HG03025 (cell line): ENCODE data around the gene RIIAD1.
"Not testable (repeated sequence)": the region's sequence is repeated elsewhere in the genome, so short reads cannot be mapped to it uniquely, and the experiment has no call there.

ENCODE experiments used
- ATAC-seq: cut with Tn5 transposase; IDR thresholded peaks from one replicate; pipeline ENCODE4 v1.9.1; 2021; ENCODE audit warnings: mild to moderate bottlenecking, moderate library complexity; ENCODE audit not compliant: unreplicated experiment, low FRiP score

RIIAD1 gene, protein sequence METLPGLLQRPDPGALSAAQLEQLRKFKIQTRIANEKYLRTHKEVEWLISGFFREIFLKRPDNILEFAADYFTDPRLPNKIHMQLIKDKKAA

DNA sequence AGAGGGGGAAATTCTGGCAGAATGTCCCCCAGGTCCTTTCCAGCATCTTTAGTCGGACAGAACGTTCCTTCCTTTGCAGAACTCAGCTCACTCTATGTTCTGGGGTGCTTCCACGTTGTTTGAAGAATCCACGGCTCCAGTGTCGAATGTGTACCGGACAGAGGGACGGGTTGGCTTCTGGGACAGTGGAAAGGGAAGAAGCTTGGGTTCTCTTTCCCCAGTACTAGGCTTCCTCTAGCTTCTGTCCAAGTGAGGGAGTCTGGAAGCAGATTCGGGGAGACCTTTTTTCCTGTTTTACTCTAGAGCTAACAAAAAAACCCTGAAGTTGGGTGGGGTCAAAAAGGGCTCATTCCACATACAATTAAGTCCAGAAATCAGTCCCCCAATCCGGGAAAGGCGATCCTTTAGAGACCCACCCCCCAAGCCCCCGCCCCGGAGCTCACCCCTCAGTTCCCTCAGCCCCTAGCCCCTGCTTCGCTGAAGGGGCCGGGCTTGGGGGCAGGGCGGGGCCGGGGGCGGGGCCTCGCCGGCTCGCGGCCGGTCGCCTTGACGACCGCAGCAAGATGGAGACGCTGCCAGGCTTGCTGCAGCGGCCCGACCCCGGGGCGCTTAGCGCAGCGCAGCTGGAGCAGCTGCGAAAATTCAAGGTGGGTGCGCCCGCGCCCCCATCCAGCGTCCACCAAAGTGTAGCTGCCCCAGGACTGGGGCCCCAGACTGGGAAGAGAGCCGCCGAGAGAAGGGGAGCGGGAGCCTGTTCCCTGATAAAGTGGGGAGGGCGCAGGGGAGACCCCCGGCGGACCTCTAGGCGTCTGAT is at the start of gene RIIAD1:
RIIAD1 (plus strand) TSS at position 549 of the 814 bp plus-strand sequence; CDS start at position 564, 15 bp downstream.
- ATAC-seq, result no peak

GRCh38 chr1:151673407-151673806 is 47.9 kb upstream of the RIIAD1 start:
- no peak for ATAC-seq

- no peak for ATAC-seq
Measured at GRCh38 chr1:151680391-151680790, 40.9 kb upstream of the RIIAD1 start.

DNA sequence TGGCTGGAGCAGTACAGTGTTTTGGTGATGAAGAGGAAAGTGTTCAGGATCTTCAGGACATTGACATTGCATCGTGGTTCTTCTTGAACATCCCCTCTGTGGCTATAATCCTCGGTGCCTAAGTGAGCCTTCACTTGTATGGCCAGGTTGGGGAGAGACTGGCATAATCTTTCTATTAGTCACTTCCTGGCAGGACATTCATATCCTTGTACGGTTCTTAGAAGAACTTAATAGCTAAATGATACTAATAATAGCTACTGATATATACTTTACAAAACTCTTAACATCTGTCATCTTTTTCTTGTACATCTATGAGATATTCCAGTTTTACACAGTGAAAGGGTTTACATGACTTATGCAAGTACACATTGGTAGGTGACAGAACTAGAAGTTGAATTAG is 40.5 kb upstream of the RIIAD1 start:
- ATAC-seq, result no peak

DNA sequence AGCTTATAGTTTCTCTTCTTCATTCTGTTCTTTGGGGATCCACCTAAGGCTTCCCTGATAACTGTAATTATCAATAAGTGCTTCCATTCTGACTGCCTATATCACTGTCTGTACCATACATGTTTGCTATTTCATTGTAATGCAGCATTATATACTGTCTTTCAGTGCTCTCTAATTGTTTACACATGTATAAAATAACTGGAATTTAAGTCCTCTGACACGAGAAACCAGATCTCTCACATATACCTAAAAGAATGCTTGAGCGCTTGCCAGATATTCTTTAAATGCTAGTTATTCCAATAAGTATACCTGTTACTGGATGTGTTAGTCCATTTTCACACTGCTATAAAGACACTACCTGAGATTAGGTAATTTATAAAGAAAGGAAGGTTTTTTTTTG is 39.4 kb upstream of the RIIAD1 start:
- no peak for ATAC-seq

DNA sequence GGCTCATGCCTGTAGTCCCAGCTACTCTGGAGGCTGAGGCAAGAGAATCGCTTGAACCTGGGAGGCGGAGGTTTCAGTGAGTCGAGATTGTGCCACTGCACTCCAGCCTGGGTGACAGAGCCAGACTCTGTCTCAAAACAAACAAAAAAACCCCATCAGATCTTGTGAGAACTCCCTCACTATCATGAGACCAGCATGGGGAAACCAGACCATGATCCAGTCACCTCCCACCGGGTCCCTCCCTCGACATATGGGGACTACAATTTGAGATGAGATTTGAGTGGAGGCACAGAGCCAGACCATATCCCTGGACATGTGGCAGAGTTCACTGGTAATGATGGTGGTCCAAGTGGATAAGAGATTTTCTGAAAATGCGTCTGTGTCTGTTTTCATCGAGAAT is 38.4 kb upstream of the RIIAD1 start:
- not testable (repeated sequence) for ATAC-seq

DNA sequence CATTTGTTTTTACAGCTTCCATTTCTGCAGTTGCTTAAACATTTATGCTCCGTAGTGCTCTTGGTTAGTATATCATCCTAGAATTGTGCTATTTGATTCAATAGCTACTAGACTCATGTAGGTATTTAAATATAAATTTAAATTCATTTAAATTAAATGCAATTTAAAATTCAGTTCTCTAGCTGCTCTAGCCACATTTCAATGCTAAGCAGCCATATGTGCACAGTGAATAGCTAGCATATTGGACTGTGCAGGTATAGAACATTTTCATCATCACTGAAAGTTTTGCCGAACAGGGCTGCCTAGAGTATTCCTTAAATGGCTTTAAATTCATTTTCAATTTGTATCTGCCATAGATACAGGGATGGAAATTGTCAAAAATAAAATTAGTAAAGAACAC is 37.2 kb upstream of the RIIAD1 start:
- ATAC-seq, result no peak

DNA sequence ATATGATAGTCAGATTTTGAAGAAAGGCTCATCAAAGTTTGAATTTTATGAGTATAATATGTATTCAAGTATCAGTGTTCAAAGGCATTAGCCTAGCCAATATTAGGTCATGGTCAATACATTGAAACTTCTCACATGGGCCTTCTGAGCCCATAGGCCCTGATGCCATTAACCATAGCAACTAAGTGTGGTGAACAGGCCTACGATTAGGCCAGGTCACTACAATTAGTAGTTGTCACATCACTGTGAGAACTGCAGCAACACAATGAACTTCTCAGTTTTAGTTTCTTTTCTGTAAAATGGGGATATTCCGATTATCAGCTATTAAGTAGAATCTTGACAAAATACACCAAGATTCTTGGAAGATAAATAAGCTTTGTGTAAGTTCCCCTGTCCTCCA is 34.8 kb upstream of the RIIAD1 start:
- no peak for ATAC-seq

- ATAC-seq, result no peak
Measured at GRCh38 chr1:151689494-151689893, 31.8 kb upstream of the RIIAD1 start.

GRCh38 chr1:151692226-151692625 is 29.1 kb upstream of the RIIAD1 start:
- ATAC-seq, result no peak

GRCh38 chr1:151693057-151693651 is 28.2 kb upstream of the RIIAD1 start:
- no peak for ATAC-seq

GRCh38 chr1:151701515-151701914 is 19.8 kb upstream of the RIIAD1 start:
- no peak for ATAC-seq

DNA sequence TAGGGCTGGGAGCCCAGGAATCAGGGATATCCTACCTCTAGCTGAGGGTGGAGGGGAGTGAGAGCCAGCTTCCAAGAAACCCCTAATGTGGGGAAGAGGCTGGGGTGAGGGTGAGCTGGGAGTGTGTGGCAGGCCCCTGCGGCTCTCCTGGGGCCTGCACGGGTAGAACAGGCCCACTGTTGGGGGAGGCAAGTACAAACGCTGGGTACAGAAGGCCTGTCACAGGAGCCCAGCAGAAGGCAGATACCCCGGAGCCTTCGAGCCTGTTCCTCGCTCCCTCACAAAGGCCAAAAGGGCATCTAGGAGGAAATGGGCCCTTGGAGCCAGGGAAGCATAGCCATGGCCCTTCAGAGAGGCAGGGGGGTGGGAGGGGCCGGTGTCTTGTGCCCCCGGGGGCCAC is 18.4 kb upstream of the RIIAD1 start:
- ATAC-seq, result no peak

DNA sequence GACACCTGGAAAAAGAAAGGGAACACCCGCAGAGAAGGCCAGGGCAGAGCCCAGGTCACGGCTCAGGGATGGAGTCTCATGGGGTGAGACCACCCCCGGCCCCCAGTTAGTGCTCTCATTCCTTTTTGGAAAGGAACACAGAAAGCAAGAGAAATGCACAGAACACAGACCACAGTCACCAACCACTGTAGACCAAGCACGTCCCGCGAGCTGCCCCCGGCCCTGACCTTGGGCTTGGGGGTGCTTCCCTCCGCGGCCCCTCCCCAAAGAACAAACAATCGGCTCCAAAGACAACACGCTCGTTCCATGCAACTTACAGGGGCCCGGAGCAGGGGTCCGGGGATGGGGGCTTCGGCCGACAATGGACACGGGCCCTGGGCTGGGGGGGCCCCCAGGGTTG is 17.5 kb upstream of the RIIAD1 start:
- no peak for ATAC-seq

GRCh38 chr1:151704246-151704645 is 17.1 kb upstream of the RIIAD1 start:
- no peak for ATAC-seq

- no peak for ATAC-seq
Measured at GRCh38 chr1:151705146-151705545, 16.2 kb upstream of the RIIAD1 start.

DNA sequence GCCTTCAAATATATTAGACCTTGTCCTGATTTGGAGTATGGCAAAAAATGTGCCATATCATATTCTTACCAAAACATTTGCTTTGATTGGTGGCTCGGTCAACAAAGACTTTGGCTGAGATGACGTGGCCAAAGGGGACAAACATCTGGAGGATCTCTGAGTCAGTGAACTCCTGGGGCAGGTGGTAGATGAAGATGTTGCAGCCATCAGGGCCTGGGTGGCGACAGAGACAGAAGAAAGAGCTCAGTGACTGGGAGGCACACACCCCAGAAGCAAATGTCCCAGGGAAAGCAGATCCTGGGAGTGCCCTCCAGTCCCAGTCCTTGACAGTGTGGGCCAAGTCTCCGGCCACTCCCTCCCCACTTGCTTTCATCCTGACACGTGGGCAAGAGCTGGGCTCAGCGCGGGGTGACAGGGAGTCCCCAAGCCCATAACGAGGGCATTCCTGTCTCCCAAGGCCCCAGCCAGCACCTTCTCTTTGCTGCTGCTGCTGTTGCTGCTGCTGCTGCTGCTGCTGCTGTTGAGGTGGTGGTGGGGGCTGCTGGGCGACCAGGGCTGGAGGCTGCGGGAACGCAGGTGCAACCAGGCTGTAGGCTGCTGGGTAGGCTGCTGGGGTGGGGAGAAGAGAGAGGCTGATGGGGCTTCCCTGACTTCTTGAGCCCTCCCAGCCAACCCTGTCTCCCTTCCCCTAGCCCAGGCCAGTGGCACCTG is 15.4 kb upstream of the RIIAD1 start:
- ATAC-seq, result no peak

DNA sequence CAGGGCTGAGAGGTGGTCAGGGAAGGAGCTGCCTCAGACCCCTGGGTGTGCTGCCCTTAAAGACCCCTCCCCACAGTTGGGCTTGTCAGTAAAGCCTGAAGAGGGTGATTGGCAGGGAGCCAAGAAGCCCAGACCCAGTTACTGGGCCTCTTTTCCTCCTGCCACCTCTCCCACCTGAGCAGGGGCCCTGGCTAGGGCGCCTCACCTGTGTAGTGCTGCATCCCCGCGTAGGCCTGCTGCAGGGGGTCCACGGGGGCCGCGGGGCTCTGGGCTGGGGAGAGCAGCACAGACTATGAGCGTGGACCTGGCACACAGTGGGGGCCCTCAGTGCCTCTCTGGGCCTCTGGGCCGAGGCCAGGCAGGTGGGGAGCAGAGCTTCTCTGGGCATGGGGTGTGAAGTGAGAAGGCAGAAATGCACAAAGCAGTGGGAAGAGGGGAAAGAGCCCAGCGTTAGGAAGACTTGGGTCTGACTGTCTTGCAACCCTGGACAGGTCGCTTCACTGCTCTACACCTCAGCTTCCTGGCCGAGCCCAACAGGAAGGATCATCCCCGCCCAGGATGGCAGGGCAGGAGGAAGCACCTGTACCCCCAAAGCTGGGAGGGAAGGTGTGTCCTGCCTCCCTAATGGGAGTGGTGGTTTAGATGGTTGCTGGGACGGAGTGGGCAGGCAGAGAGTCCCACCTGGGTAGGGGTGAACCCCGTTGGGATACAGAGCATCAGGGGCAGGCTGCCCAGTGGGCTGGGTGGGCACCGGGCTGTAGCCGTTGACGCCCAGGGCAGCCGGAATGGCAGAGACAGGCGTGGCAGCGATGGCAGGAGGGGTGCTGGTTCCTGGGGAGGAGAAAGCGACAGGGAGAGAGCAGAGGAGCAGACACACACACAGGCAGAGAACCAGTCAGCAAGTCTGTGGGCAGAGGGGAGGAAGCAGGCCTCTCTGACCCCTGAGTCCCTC is 14.6 kb upstream of the RIIAD1 start:
- no peak for ATAC-seq

DNA sequence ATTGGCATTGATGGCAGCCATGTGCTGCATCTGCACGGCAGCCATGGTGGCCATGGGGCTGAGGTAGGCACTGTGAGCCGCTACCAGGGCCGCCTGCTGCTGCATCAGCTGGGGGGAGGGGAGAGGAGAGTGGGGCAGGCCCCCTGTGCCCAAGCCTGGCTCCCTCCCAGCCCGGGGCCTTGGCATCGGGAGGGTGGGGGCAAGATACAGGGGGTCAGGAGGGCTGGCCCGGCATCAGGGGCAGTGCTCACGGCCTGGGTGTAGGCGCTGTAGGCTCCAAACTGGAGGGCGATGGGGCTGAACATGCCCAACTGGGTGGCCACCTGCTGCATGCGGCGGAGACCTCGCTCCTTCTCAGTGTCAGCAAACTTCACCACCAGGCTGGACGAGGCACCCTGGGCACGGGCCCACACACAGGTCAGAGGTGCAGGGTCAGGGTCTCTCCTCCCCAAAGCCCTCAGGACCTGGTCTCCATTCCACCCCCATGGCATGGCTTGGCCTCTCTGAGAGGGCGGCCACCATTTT is 13.7 kb upstream of the RIIAD1 start:
- ATAC-seq, result no peak

DNA sequence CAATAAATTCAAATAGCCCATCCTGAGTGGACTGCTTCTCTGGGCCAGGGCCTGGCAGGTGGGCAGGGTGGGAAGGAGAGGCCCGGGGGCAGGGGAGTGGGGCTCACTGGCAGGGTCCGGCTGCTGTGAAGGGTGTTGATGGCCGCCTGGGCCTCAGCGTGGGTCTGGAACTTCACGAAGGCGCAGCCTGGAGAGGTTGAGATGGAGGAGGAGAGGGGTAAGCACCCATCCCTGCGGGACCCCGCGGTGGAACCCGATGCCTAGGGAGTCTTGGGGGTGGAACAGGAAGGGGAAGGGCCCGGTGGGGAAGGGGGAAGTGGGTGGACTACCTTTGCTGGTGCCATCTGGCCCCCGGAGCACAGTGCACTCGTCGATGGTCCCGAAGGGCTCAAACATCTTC is 12.4 kb upstream of the RIIAD1 start:
- ATAC-seq, result no peak
